GM13977 (cell line): ENCODE data around the gene MATN3.

Source experiments
- DNase-seq: peaks from one replicate; pipeline ENCODE4 v3.0.0; 2012; ENCODE audit warnings: low spot score
- in situ Hi-C: fragments of 300-500 bp; cut with MboI; formaldehyde crosslinking; loops from one replicate; pipeline ENCODE4 v1.12.0; 2022; ENCODE audit warnings: low sequenced_read_pairs, low pct_unique_long_range_greater_than_20kb, mixed read lengths, inconsistent platforms; ENCODE audit not compliant: unreplicated experiment
- TF ChIP-seq, protein P1 (sequence below): IDR thresholded peaks from 2 replicates; pipeline ENCODE4 v1.5.1; 2012; ENCODE audit warnings: mild to moderate bottlenecking, control low read depth; ENCODE audit not compliant: insufficient read depth; ENCODE audit errors: extremely low read depth, missing control alignments

MATN3 gene

DNA sequence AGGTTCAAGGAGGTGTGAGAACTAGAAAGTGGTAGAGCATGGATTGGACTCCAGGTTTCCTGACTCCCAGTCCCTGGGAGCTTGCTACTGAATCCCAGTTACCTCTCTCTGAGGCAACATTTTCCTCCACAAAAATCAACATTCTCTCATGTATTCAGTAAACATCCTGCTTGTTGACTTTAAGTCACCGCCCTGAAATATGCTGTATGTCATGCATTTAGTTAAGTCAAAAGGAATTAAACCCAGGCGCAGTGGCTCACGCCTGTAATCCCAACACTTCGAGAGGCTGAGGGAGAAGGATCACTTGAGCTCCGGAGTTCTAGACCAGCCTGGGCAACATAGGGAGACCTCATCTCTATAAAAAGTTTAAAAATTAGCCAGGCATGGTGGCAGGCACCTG lies 3.8 kb downstream of the MATN3 start:
- in situ Hi-C loops: no loop called here
- TF ChIP-seq, protein P1, sequence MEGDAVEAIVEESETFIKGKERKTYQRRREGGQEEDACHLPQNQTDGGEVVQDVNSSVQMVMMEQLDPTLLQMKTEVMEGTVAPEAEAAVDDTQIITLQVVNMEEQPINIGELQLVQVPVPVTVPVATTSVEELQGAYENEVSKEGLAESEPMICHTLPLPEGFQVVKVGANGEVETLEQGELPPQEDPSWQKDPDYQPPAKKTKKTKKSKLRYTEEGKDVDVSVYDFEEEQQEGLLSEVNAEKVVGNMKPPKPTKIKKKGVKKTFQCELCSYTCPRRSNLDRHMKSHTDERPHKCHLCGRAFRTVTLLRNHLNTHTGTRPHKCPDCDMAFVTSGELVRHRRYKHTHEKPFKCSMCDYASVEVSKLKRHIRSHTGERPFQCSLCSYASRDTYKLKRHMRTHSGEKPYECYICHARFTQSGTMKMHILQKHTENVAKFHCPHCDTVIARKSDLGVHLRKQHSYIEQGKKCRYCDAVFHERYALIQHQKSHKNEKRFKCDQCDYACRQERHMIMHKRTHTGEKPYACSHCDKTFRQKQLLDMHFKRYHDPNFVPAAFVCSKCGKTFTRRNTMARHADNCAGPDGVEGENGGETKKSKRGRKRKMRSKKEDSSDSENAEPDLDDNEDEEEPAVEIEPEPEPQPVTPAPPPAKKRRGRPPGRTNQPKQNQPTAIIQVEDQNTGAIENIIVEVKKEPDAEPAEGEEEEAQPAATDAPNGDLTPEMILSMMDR: no peak
- DNase-seq: no peak

DNA sequence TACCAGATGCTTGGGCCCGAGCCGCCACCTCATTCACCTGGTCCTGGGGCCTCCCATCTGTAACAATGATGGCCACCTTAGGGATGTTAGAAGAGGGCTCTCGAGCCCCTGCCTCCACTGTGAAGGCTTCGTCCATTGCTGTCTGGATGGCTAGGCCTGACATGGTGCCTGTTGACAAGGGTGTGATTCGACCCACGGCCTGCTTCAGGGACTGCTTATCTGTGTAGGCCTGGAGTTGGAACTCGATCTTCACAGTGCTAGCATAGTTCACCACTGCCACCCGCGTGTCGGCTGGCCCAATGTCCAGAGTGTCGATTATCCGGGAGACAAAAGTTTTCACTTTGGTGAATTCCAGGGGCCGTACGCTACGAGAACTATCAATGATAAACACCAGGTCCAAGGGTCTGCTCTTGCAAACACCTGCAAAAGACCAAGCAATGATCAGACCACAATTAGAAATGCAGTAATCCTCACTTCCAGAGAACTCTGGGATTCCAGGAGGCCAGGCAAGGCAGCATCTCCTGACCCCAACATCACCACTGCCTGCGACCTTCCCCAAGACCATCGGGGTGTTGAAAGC lies 6.5 kb downstream of the MATN3 start:
- no peak for DNase-seq
- in situ Hi-C loops: no loop called here
- TF ChIP-seq, protein P1: no peak

DNA sequence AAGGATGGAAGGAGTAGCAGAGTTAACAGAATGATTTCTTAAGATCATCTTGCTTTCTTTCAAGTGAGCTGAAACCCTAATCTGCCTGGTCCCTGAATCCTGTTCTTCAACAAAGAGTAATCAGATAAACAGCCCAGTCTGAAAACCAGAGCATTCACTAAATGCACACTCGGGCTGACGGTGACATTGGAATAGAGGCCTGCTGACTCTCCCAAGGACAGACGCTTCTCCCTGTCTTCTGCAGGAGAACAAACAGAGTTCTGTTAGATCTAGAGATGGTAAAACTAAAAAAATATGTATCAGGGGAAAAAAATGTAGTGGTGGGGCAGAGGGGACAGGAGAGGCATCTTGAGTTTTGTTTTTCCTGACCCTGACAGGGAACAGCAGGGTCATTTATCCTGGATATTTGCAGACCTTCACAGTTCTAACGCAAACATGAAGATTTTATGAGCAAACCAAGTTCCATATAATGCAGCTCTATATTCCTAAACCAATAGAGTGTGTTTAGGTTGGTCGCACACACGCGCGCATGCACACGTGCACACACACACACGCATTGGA lies 7.3 kb downstream of the MATN3 start:
- no peak for DNase-seq
- in situ Hi-C loops: no loop called here
- TF ChIP-seq, protein P1: no peak

DNA sequence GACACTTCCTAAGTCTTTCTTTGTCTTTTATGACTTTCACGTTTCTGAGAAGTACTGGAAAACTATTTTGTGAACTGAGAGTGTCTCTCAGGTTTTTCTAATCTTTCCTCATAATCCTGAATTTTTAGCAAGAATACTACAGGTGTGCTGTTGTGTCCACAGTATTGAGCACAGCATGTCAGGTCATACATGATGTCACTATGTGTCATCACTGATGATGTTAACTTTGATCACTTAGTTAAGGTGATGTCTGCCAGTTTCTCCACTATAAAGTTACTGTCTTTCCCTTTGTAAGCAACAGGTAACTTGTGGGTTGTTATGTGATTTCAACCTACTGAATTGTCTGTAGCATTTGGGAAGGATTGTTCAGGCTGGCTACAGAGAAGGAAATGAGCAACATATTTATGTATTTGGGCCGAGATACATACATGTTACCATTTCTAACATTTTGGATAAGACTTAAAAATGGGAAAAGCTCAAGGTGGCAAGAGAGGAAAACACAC lies 11.1 kb downstream of the MATN3 start:
- TF ChIP-seq, protein P1: no peak
- no peak for DNase-seq
- in situ Hi-C loops: no loop called here

DNA sequence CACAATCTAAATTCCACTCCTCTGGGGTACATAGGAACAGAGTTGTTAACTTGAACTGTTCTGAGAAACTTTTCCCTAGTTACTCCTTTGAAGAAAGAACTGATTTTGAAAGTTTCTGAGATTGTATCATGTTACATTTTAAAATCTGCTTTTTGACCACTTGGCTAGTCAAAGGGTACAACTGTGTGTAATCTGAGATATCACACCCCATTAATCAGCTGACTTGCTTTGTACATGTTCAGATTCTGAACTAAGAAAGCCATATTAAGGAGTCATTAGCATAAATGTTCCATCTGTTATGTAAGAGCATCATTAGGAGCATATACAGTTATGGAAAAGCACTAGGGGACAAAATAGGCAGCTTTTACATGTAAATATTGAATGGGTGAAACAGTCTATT lies 18.7 kb downstream of the MATN3 start:
- in situ Hi-C loops: no loop called here
- no peak for DNase-seq
- TF ChIP-seq, protein P1: no peak

DNA sequence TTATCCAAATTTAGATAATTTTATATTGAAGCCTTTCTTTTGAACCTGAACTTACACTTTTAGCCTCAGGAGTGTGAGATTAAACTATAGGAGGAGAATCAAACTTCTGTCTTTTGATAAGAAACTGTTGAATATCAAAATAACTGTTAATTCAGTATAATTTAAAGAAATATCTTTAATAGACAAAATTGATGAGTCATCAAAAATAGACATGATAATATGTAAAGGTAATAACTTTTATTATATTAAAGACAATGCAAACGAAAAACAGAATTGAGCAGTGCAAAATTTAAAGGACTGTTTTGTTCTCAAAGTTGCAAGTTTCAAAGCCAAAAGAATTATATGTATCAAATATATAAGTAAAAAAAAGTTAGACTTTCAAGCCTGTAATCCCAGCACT lies 20.6 kb downstream of the MATN3 start:
- no peak for DNase-seq
- in situ Hi-C loops: no loop called here
- TF ChIP-seq, protein P1: no peak
